ENCODE results near the gene SAMD14. TPM values are rescaled to one million over a fixed set of nuclear protein-coding genes. Genes with fewer than 3 reads are reported as not detected.

SAMD14 gene
- total and polyA plus RNA-seq, 10 of the 15 experiments (the other 5 are each of a cell fraction or from before 2014, with no cell fraction given), result 0.06 to 1.7 (median 0.25) TPM; not detected in 3

DNA sequence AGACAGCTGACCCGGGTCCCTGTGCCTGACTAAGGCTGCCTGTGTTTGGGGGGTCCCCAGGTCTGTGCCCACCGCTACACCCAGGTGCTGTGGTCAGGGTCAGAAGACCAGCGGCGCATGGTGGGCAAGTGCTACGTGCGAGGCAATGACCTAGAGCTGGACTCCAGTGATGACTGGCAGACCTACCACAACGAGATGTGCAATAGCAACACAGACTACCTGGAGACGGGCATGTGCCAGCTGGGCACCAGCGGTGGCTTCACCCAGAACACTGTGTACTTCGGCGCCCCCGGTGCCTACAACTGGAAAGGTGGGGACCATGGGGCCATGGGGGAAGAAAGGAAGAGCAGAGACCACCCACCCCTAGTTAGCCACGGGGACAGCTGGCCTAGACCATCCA lies 62.0 kb downstream of the SAMD14 start:
- ChIA-PET POLR2A (no interaction called here), RAD21 (ENCODE audit: unreplicated experiment) (no interaction called here), SMC1A (ENCODE audit: uncharacterized antibody, unreplicated experiment) (interaction anchor here (1.6 kb wide), 1 partner anchor 70 kb away, joined by 3 read pairs; no protein-coding TSS in a partner anchor), CTCF (interaction anchor here (1.4 to 2.1 kb wide), 3 partner anchors 11 to 26 kb away, joined by 3 to 7 read pairs (median 6); no protein-coding TSS in a partner anchor)
- 88% methylated on average over 11 of the region's 13 CpGs for WGBS (ENCODE audit: insufficient coverage, insufficient replicate concordance, low lambda C conversion rate, missing lambda C conversion rate)
- no peak overlapping the region for H3K4me2 ChIP-seq (ENCODE audit: control insufficient read depth, insufficient read depth)
- no peak for TF ChIP-seq SMAD1 (IDR thresholded peaks at IDR 0.05; ENCODE audit: low read depth, partially characterized antibody)
- TF ChIP-seq, protein P1, sequence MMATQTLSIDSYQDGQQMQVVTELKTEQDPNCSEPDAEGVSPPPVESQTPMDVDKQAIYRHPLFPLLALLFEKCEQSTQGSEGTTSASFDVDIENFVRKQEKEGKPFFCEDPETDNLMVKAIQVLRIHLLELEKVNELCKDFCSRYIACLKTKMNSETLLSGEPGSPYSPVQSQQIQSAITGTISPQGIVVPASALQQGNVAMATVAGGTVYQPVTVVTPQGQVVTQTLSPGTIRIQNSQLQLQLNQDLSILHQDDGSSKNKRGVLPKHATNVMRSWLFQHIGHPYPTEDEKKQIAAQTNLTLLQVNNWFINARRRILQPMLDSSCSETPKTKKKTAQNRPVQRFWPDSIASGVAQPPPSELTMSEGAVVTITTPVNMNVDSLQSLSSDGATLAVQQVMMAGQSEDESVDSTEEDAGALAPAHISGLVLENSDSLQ (IDR thresholded peaks at IDR 0.05), result no peak
- TF ChIP-seq TCF3 (IDR thresholded peaks at IDR 0.05; ENCODE audit: borderline replicate concordance, insufficient read depth, low read depth, low read length), result no peak
- ATAC-seq, result no peak
- H3K79me2 ChIP-seq (ENCODE audit: control insufficient read depth, insufficient read depth, low read length), result no peaks in the 10 kb centered on the region
- intact Hi-C loops (cut with micrococcal nuclease; ENCODE audit: unreplicated experiment), result no loop called here
- no peak overlapping the region for H2AFZ ChIP-seq (ENCODE audit: control insufficient read depth, low read depth, low read length)
- H3K4me1 ChIP-seq (ENCODE audit: control insufficient read depth, insufficient read depth, low read length), result no peaks in the 10 kb centered on the region
- H3K9ac ChIP-seq (ENCODE audit: control insufficient read depth, insufficient read depth, low read length), result no peak overlapping the region
- peaks cover 0 to 2% of the 10 kb centered on the region in 2 experiments; a peak in 1 of 4 replicates for H3K36me3 ChIP-seq (ENCODE audit: control insufficient read depth in 2 of 2, insufficient read depth in 2 of 2, low read length in 1 of 2)
- H4K20me1 ChIP-seq (ENCODE audit: control insufficient read depth, insufficient read depth), result no peaks in the 10 kb centered on the region; the same call in 1 of the 2 replicates
- no TSS peak for BruUV-seq (replicated peaks)
- H3K4me3 ChIP-seq, result no peak overlapping the region
- no peak overlapping the region for H3K27ac ChIP-seq (ENCODE audit: control insufficient read depth, insufficient read depth)
- in situ Hi-C loops (cut with MboI), result no loop called here
- no peaks in the 10 kb centered on the region for H3K27me3 ChIP-seq (replicated peaks in 1 of 2; ENCODE audit: control insufficient read depth in 2 of 2, insufficient read depth in 2 of 2, low read length in 1 of 2)
- DNase-seq (ENCODE audit: low read depth, low spot score), result no peak
- no peaks in the 10 kb centered on the region; the same call in 2 of the 3 replicates for H3K9me3 ChIP-seq (replicated peaks; ENCODE audit: control insufficient read depth, insufficient read depth, low read length)
- FAIRE-seq, result no peak

DNA sequence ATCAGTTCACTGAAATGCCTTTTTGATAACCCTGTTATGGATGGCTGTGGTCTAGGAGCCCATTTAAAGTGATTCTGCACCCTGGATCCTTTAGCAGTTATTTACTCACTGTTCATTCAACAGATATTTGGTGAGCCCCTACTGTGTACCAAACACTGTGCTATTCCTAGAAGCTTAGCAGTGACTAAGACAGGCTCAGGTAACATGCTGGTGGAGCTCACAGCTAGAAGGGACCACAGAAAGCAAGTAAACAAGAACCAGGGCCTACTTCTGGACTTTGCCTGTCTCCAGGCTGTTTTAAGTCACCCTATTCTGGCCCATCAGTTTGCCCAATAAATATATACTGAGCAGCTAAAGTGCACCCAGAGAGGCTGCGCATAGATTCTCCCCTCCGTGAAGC lies 63.0 kb downstream of the SAMD14 start:
- no peaks in the 10 kb centered on the region for H3K27me3 ChIP-seq (replicated peaks in 1 of 2; ENCODE audit: control insufficient read depth in 2 of 2, insufficient read depth in 2 of 2, low read length in 1 of 2)
- ChIA-PET RAD21 (ENCODE audit: unreplicated experiment) (interaction anchor here (0.8 kb wide), 1 partner anchor 39 kb away, joined by 3 read pairs; no protein-coding TSS in a partner anchor), POLR2A (no interaction called here), CTCF (interaction anchor here (0.6 to 2.1 kb wide), 4 partner anchors 10 to 27 kb away, joined by 3 to 7 read pairs (median 4); no protein-coding TSS in a partner anchor), SMC1A (ENCODE audit: uncharacterized antibody, unreplicated experiment) (interaction anchor here (0.8 kb wide), 1 partner anchor 12 kb away, joined by 3 read pairs; no protein-coding TSS in a partner anchor)
- WGBS (ENCODE audit: insufficient coverage, insufficient replicate concordance, low lambda C conversion rate, missing lambda C conversion rate), result 100% methylated on average over 2 of the region's 2 CpGs
- peaks cover 0 to 2% of the 10 kb centered on the region in 2 experiments; a peak in 1 of 4 replicates for H3K36me3 ChIP-seq (ENCODE audit: control insufficient read depth in 2 of 2, insufficient read depth in 2 of 2, low read length in 1 of 2)
- H3K27ac ChIP-seq (ENCODE audit: control insufficient read depth, insufficient read depth), result no peak overlapping the region
- no peaks in the 10 kb centered on the region; the same call in 1 of the 2 replicates for H4K20me1 ChIP-seq (ENCODE audit: control insufficient read depth, insufficient read depth)
- no peaks in the 10 kb centered on the region for H3K79me2 ChIP-seq (ENCODE audit: control insufficient read depth, insufficient read depth, low read length)
- no peaks in the 10 kb centered on the region; the same call in 2 of the 3 replicates for H3K9me3 ChIP-seq (replicated peaks; ENCODE audit: control insufficient read depth, insufficient read depth, low read length)
- no peak overlapping the region for H3K4me3 ChIP-seq
- no peak overlapping the region for H3K4me2 ChIP-seq (ENCODE audit: control insufficient read depth, insufficient read depth)
- in situ Hi-C loops (cut with MboI) (no loop called here), intact Hi-C loops (cut with micrococcal nuclease; ENCODE audit: unreplicated experiment) (no loop called here)
- no peak overlapping the region for H3K9ac ChIP-seq (ENCODE audit: control insufficient read depth, insufficient read depth, low read length)
- no peak for ATAC-seq
- no TSS peak for BruUV-seq (replicated peaks)
- no peaks in the 10 kb centered on the region for H3K4me1 ChIP-seq (ENCODE audit: control insufficient read depth, insufficient read depth, low read length)
- no peak overlapping the region for H2AFZ ChIP-seq (ENCODE audit: control insufficient read depth, low read depth, low read length)
- no peak for FAIRE-seq
- no peak for DNase-seq (ENCODE audit: low read depth, low spot score)
- TF ChIP-seq, protein P2, sequence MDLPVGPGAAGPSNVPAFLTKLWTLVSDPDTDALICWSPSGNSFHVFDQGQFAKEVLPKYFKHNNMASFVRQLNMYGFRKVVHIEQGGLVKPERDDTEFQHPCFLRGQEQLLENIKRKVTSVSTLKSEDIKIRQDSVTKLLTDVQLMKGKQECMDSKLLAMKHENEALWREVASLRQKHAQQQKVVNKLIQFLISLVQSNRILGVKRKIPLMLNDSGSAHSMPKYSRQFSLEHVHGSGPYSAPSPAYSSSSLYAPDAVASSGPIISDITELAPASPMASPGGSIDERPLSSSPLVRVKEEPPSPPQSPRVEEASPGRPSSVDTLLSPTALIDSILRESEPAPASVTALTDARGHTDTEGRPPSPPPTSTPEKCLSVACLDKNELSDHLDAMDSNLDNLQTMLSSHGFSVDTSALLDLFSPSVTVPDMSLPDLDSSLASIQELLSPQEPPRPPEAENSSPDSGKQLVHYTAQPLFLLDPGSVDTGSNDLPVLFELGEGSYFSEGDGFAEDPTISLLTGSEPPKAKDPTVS (IDR thresholded peaks at IDR 0.05; ENCODE audit: low read depth, low read length), result no peak
- TF ChIP-seq CHD1 (IDR thresholded peaks at IDR 0.05; ENCODE audit: low read depth, low read length), result no peak
- no peak for TF ChIP-seq ZNF217 (IDR thresholded peaks at IDR 0.05)
- no peak for TF ChIP-seq NFYB (IDR thresholded peaks at IDR 0.05; ENCODE audit: insufficient read depth, low read depth, low read length)
- no peak for TF ChIP-seq SREBF1 (IDR thresholded peaks at IDR 0.05; ENCODE audit: low read length)
- no peak for TF ChIP-seq SMAD5 (IDR thresholded peaks at IDR 0.05; ENCODE audit: low read depth)
- TF ChIP-seq NRF1 (conservative IDR thresholded peaks at IDR 0.05; ENCODE audit: low read depth, low read length), result no peak
- TF ChIP-seq IKZF1 (conservative IDR thresholded peaks at IDR 0.05), result no peak
- TF ChIP-seq STAT1 (conservative IDR thresholded peaks at IDR 0.05), result no peak
- TF ChIP-seq, protein P3, sequence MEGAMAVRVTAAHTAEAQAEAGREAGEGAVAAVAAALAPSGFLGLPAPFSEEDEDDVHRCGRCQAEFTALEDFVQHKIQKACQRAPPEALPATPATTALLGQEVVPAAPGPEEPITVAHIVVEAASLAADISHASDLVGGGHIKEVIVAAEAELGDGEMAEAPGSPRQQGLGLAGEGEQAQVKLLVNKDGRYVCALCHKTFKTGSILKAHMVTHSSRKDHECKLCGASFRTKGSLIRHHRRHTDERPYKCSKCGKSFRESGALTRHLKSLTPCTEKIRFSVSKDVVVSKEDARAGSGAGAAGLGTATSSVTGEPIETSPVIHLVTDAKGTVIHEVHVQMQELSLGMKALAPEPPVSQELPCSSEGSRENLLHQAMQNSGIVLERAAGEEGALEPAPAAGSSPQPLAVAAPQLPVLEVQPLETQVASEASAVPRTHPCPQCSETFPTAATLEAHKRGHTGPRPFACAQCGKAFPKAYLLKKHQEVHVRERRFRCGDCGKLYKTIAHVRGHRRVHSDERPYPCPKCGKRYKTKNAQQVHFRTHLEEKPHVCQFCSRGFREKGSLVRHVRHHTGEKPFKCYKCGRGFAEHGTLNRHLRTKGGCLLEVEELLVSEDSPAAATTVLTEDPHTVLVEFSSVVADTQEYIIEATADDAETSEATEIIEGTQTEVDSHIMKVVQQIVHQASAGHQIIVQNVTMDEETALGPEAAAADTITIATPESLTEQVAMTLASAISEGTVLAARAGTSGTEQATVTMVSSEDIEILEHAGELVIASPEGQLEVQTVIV (IDR thresholded peaks at IDR 0.05; ENCODE audit: borderline replicate concordance, partially characterized antibody), result no peak

Measured in GM12878 (cell line).